SU-DHL-6 (cell line): Measurements from ENCODE around the gene CARMIL3.

Experiments used
- CTCF ChIP-seq: fragments of 200-600 bp; sonication (generic); IDR thresholded peaks from one replicate; pipeline ENCODE4 v1.5.1; 2017; ENCODE audit warnings: antibody characterized with exemption, mild to moderate bottlenecking, low read length, moderate library complexity; ENCODE audit not compliant: insufficient read depth, poor library complexity, severe bottlenecking
- EZH2phosphoT487 ChIP-seq: fragments of 200-600 bp; sonication (generic), shearing (Covaris generic); conservative IDR thresholded peaks from 2 replicates; pipeline ENCODE4 v1.6.1; 2018; ENCODE audit warnings: mild to moderate bottlenecking, antibody characterized with exemption, low read length, moderate library complexity, mixed read lengths

- TF ChIP-seq CTCF (no peak), EZH2phosphoT487 (no peak)
Observed at GRCh38 chr14:24057867-24058259, 6.1 kb downstream of the CARMIL3 start.
